IMR-90 (cell line): Measurements from ENCODE around the gene ERAS. TPM values are rescaled to one million over a fixed set of nuclear protein-coding genes. Genes with fewer than 3 reads are reported as not detected.

Experiments used
- ATAC-seq: fragments of 200-7000 bp; cut with Tn5 transposase; 2 replicates; pipeline ENCODE4 v1.9.1; 2020; ENCODE audit warnings: low read depth, mild to moderate bottlenecking, moderate library complexity
- BruUV-seq: library from RNA; stranded (reverse); fragments of 400-500 nt; replicated peaks from 2 replicates; lab custom pipeline; 2021; lab: Mats Ljungman, UMichigan
- CTCF ChIA-PET: fragments of 300-600 bp; formaldehyde crosslinking; extraction: SDS; loops from one replicate; lab custom pipeline; 2021; ENCODE audit warnings: antibody characterized with exemption; lab: Yijun Ruan, JAX
- POLR2A ChIA-PET: fragments of 300-600 bp; sonication (Branson Sonifier 250); formaldehyde crosslinking; loops from one replicate; lab custom pipeline; 2022; ENCODE audit warnings: antibody characterized with exemption; ENCODE audit not compliant: unreplicated experiment; lab: Charles Lee
- DNase-seq: peaks from one replicate; pipeline ENCODE4 v3.0.0; 2013
- H2AFZ ChIP-seq: replicated peaks from 2 replicates; pipeline ENCODE3; 2013; ENCODE audit warnings: low read length, mild to moderate bottlenecking; ENCODE audit not compliant: poor library complexity
- H2AK5ac ChIP-seq: 2 replicates; pipeline ENCODE4 v1.6.1; 2013; ENCODE audit warnings: low read depth, low read length, inconsistent platforms
- H2AK9ac ChIP-seq: replicated peaks from 2 replicates; pipeline ENCODE3; 2013; ENCODE audit warnings: mild to moderate bottlenecking, low read depth, low read length, moderate library complexity; ENCODE audit not compliant: poor library complexity
- H2BK120ac ChIP-seq: 2 replicates; pipeline ENCODE4 v1.6.1; 2013; ENCODE audit warnings: low read depth, low read length, inconsistent platforms
- H2BK15ac ChIP-seq: 3 replicates; pipeline ENCODE4 v1.6.1; 2013; ENCODE audit warnings: low read depth, low read length, inconsistent platforms
- H2BK20ac ChIP-seq: 2 replicates; pipeline ENCODE4 v1.6.1; 2013; ENCODE audit warnings: low read depth, mild to moderate bottlenecking, inconsistent platforms, low read length, moderate library complexity
- H2BK5ac ChIP-seq: 2 replicates; pipeline ENCODE4 v1.6.1; 2013; ENCODE audit warnings: mild to moderate bottlenecking, low read depth, low read length, inconsistent platforms; ENCODE audit not compliant: poor library complexity, severe bottlenecking
- H3K14ac ChIP-seq: replicated peaks from 2 replicates; pipeline ENCODE4 v1.6.1; 2013; ENCODE audit warnings: low read depth, low read length, inconsistent platforms
- H3K18ac ChIP-seq: 2 replicates; pipeline ENCODE4 v1.6.1; 2013; ENCODE audit warnings: low read depth, low read length, control low read depth
- H3K23ac ChIP-seq: 2 replicates; pipeline ENCODE4 v1.6.1; 2013; ENCODE audit warnings: low read depth, low read length, inconsistent platforms
- H3K27ac ChIP-seq: 2 replicates; pipeline ENCODE4 v1.5.1; 2013; ENCODE audit warnings: mild to moderate bottlenecking, control low read depth, low read length; ENCODE audit not compliant: insufficient read depth
- H3K27me3 ChIP-seq: 2 replicates; pipeline ENCODE4 v1.6.1; 2013; ENCODE audit warnings: low read length; ENCODE audit not compliant: control insufficient read depth, insufficient read depth
- H3K36me3 ChIP-seq: 2 replicates; pipeline ENCODE4 v1.6.1; 2013; ENCODE audit warnings: low read length, mixed read lengths; ENCODE audit not compliant: control insufficient read depth, insufficient read depth
- H3K4ac ChIP-seq: 2 replicates; pipeline ENCODE4 v1.6.1; 2013; ENCODE audit warnings: low read depth, low read length, inconsistent platforms
- H3K4me1 ChIP-seq: 2 replicates; pipeline ENCODE4 v1.6.1; 2013; ENCODE audit warnings: low read length, mixed read lengths; ENCODE audit not compliant: control insufficient read depth, insufficient read depth
- H3K4me2 ChIP-seq: 2 replicates; pipeline ENCODE4 v1.6.1; 2013; ENCODE audit warnings: low read depth, mild to moderate bottlenecking, control low read depth, low read length, moderate library complexity
- H3K4me3 ChIP-seq: 2 replicates; pipeline ENCODE4 v1.5.1; 2013; ENCODE audit warnings: low read depth, mild to moderate bottlenecking, control low read depth, low read length, moderate library complexity; ENCODE audit not compliant: insufficient read depth
- H3K56ac ChIP-seq: 2 replicates; pipeline ENCODE4 v1.6.1; 2013; ENCODE audit warnings: low read length, inconsistent platforms; ENCODE audit not compliant: insufficient read depth; ENCODE audit errors: extremely low read depth
- H3K79me1 ChIP-seq, 2 experiments: 2 replicates each; pipeline ENCODE4 v1.6.1; 2013; ENCODE audit warnings: low read length in 2 of 2, inconsistent platforms in 1 of 2, low read depth in 1 of 2
- H3K9ac ChIP-seq: 2 replicates; pipeline ENCODE4 v1.6.1; 2013; ENCODE audit warnings: low read depth, low read length, control low read depth
- H3K9me1 ChIP-seq: 2 replicates; pipeline ENCODE4 v1.6.1; 2013; ENCODE audit warnings: low read length, inconsistent platforms; ENCODE audit not compliant: insufficient read depth
- H3K9me3 ChIP-seq: 2 replicates; pipeline ENCODE4 v1.6.1; 2013; ENCODE audit warnings: low read length; ENCODE audit not compliant: control insufficient read depth, insufficient read depth
- H4K20me1 ChIP-seq: 2 replicates; pipeline ENCODE4 v1.6.1; 2013; ENCODE audit warnings: low read length, inconsistent platforms; ENCODE audit not compliant: insufficient read depth
- H4K5ac ChIP-seq: 2 replicates; pipeline ENCODE4 v1.6.1; 2013; ENCODE audit warnings: mild to moderate bottlenecking, low read depth, low read length, control low read depth
- H4K8ac ChIP-seq, 2 experiments: 2 replicates each; pipeline ENCODE4 v1.6.1; 2013; ENCODE audit warnings: low read depth in 2 of 2, low read length in 2 of 2, control low read depth in 1 of 2, inconsistent platforms in 1 of 2
- H4K91ac ChIP-seq: 2 replicates; pipeline ENCODE4 v1.6.1; 2013; ENCODE audit warnings: low read depth, low read length, inconsistent platforms; ENCODE audit not compliant: insufficient read depth
- ELK1 ChIP-seq: fragments of 150-350 bp; IDR thresholded peaks from 2 replicates; pipeline ENCODE4 v1.6.1; 2016; ENCODE audit warnings: low read depth, mild to moderate bottlenecking, low read length, moderate library complexity, borderline replicate concordance
- FOS ChIP-seq: fragments of 150-350 bp; IDR thresholded peaks from 2 replicates; pipeline ENCODE4 v1.6.1; 2016; ENCODE audit warnings: low read depth, low read length
- MXI1 ChIP-seq: IDR thresholded peaks from 2 replicates; pipeline ENCODE4 v1.6.1; 2012; ENCODE audit warnings: low read depth, mild to moderate bottlenecking, low read length, moderate library complexity, borderline replicate concordance
- POLR2A ChIP-seq: IDR thresholded peaks from 2 replicates; pipeline ENCODE4 v1.6.1; 2012; ENCODE audit warnings: mild to moderate bottlenecking, low read depth, low read length
- RCOR1 ChIP-seq: IDR thresholded peaks from 2 replicates; pipeline ENCODE4 v1.6.1; 2012; ENCODE audit warnings: mild to moderate bottlenecking, low read length, improper control_type of control experiment; ENCODE audit not compliant: insufficient replicate concordance
- SMC3 ChIP-seq: fragments of 150-350 bp; IDR thresholded peaks from 2 replicates; pipeline ENCODE4 v1.6.1; 2016; ENCODE audit warnings: low read depth, mild to moderate bottlenecking, antibody characterized with exemption, low read length, moderate library complexity
- WGBS, 2 experiments: methylation state at CpG; one replicate each; pipeline versions ENCODE4 v1.1.5 to v1.1.7; 2013; ENCODE audit warnings: missing lambda C conversion rate in 2 of 2; ENCODE audit not compliant: insufficient read length in 1 of 2; ENCODE audit errors: extremely low coverage in 2 of 2; 5-methylcytosine and 5-hydroxymethylcytosine counted together
- dilution Hi-C: fragments of 300-500 bp; cut with HindIII; formaldehyde crosslinking; loops from one replicate; pipeline ENCODE4 v1.14.3; 2018; ENCODE audit warnings: low sequenced_read_pairs; ENCODE audit not compliant: unreplicated experiment
- in situ Hi-C: fragments of 300-500 bp; cut with MboI; formaldehyde crosslinking; loops from 3 replicates; pipeline ENCODE4 v1.14.3; 2019; ENCODE audit warnings: low sequenced_read_pairs, inconsistent platforms, mixed read lengths
- intact Hi-C: fragments of 100-400 bp; cut with micrococcal nuclease; formaldehyde crosslinking; loops from 2 replicates; pipeline ENCODE4 v1.10.0; 2022
- polyA plus RNA-seq, 3 experiments: library from polyadenylated mRNA; depleted of rRNA; stranded (reverse); fragments of >200 nt; gene quantifications; 2 replicates each; pipeline ENCODE4 v1.2.3, GENCODE V29; 2012; ENCODE audit warnings: low replicate concordance in 1 of 3
- total RNA-seq: library from RNA; depleted of rRNA; stranded (reverse); fragments of >200 nt; gene quantifications from 2 replicates; pipeline ENCODE4 v1.2.3, GENCODE V29; 2012

ERAS gene
- total and polyA plus RNA-seq, 2 of the 4 experiments (the other 2 are of a cell fraction): not detected

- no peak overlapping the region for H2BK15ac ChIP-seq
- CTCF ChIA-PET: no interaction called here
- WGBS, 2 experiments: no CpG with 5 or more reads among the region's 4 CpGs
Observed at GRCh38 chrX:48793935-48794334, 32.4 kb upstream of the ERAS start.

More at GRCh38 chrX:48793935-48794334, 32.4 kb upstream of the ERAS start:
- Histone ChIP-seq H3K14ac (no peak overlapping the region), H2AK5ac (no peak overlapping the region), H2AK9ac (no peak overlapping the region), H4K20me1 (no peaks in the 10 kb centered on the region), H3K56ac (no peak overlapping the region), H4K8ac (no peak overlapping the region), H3K4me3 (no peak overlapping the region), H3K23ac (no peak overlapping the region), H4K91ac (no peak overlapping the region), H2BK20ac (no peak overlapping the region), H3K18ac (no peak overlapping the region), H4K5ac (no peak overlapping the region), H2BK5ac (no peak overlapping the region), H3K9me1 (peaks cover 7% of the 10 kb centered on the region; the same call in 1 of the 2 replicates), H3K9ac (no peak overlapping the region), H3K4me1 (no peaks in the 10 kb centered on the region; the same call in none of the 2 replicates), H3K79me1 (no peaks in the 10 kb centered on the region), H3K27ac (no peak overlapping the region), H3K4ac (no peak overlapping the region), H3K9me3 (no peaks in the 10 kb centered on the region), H3K36me3 (no peaks in the 10 kb centered on the region), H3K4me2 (no peak overlapping the region), H2AFZ (no peak overlapping the region), H3K27me3 (peaks cover 6% of the 10 kb centered on the region; the same call in 1 of the 2 replicates), H2BK120ac (no peak overlapping the region)
- in situ Hi-C loops (no loop called here), dilution Hi-C loops (no loop called here), intact Hi-C loops (no loop called here)
- BruUV-seq: no TSS peak
- ATAC-seq (no peak), DNase-seq (no peak)
- TF ChIP-seq POLR2A (no peak), FOS (no peak), ELK1 (no peak), MXI1 (no peak), SMC3 (no peak), RCOR1 (no peak)
- POLR2A ChIA-PET: no interaction called here
